GM18867 (cell line): ENCODE measurements around the gene BRAP.
"Not testable (repeated sequence)": the region's sequence is repeated elsewhere in the genome, so short reads cannot be mapped to it uniquely, and the experiment has no call there.

Experiments used
- ATAC-seq: cut with Tn5 transposase; IDR thresholded peaks from one replicate; pipeline ENCODE4 v1.9.1; 2021; ENCODE audit warnings: mild to moderate bottlenecking, moderate library complexity; ENCODE audit not compliant: unreplicated experiment

The BRAP gene

DNA sequence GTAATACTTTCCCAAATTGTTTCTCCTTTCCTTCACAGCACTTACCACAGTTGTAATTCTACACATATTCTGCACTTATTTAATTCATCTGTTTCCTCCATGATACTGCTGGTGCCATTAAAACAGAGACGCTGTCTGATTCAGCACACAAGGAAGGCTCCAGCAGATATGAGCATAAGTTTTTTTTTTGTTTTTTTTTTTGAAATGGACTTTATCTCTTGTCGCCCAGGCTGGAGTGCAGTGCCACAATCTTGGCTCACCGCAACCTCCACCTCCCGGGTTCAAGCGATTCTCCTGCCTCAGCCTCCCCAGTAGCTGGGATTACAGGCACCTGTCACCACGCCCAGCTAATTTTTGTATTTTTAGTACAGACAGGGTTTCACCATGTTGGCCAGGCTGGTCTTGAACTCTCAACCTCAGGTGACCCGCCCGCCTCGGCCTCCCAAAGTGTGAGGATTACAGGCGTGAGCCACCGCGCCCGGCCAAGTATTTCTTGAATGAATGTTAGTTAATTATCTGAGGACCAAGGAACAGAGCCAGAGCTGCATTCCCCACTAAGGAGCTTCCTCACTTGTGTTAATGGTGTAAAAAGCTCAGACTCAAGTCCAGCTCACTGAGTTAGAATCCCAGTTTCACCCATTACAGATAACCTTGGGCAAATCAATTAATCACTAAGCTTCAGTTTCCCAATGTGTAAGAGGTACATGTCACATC lies 1.1 kb downstream of the BRAP start:
- ATAC-seq, result not testable (repeated sequence)

DNA sequence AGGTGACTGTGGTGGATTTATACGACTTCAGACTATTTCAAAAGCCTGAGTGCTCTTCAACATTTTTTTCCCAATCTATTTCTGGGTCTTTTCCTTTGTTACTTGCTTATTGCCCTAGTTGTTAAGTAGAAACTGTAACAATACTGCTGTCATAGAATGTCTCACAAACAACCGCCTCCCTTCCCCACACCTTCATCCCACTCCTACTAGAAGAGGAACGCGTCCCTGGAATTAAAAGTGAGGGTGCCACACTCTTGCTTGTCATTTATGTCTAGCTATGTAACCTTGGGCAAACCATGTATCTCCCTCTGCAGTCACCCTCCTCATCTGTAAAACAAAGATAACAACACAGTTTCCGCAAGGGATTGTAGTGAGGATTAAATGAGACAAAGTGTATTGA lies 8.6 kb downstream of the BRAP start:
- no peak for ATAC-seq

DNA sequence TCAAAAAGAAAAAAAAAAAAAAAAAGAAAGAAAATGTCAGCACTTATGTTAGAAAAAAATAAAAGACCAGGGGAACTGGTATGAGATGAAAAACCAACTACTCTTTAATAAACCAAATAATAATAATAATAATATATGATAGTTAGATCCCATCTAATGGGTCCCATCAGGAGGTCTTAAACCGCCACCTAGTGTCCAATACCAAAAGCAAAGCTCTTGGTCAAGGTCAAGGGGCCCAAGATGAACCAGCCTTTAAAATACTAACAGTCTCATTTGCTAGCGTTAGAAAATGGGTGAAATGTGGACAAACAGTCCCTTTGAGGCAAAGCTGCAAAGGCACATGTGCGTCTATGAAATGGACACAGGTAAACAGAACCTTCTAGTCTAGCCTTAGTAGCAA lies 12.3 kb downstream of the BRAP start:
- no peak for ATAC-seq

DNA sequence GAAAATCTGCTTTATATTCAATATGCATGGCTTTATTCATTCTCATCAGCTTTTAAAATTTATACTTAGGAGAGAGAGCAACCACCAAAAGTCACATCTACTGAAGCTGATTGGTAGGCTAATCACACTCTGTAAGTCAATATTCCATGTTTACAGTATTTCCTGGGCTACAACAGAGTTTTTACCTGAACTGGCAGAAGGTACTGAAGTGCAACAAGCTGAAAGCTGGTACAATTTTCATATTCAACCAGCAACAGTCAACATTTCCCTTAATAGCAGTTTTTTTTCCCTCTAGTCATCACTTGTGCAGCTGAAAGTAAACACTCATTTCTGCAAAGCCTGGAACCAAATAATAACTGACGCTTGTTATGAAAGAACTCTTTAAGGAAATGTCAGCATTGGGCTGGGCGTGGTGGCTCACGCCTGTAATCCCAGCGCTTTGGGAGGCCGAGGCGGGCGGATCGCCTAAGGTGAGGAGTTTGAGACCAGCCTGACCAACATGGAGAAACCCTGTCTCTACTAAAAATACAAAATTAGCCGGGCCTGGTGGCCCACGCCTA lies 12.9 kb downstream of the BRAP start:
- ATAC-seq, result no peak

DNA sequence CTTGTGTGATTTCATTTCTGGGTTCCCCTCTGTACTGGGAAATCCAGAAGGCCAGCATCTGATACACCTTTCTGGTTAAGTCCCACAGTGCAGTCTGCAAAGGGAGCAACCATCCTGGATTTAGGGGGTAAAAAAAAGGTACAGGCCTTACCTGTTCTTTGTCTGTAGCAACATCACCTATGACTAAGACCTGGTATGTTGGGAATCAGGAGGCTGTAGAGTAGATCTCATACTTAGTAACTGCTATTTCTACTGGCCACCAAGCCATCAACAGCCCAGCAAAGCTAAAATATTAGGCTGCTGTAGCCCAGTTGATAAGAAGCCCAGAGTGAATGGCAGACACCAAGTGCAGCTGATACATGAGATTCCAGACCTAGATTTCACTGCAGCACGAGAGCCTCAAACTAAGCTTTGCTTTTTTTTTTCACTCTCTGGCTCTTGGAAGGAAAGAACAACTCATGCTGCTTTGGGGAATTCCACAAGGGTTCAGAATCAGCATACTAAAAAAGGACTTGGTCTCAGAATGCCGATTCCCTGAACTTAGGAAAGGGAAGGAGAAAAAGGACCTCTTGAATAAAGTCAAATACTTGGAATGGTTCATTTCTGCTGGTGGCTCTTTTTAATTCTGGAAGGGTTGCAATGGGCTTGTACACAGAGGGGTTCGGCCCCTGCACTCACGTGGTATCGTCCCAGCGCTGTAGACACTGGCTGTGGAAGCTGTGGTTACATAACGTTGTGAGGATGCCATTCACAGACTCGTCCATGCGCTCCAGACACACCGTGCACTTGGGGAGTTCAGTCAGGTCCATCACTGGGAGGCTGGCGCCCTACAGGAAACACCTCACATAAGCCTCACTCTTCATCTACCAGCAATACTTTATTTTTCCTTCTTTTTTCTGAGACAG lies 20.5 kb downstream of the BRAP start:
- no peak for ATAC-seq

DNA sequence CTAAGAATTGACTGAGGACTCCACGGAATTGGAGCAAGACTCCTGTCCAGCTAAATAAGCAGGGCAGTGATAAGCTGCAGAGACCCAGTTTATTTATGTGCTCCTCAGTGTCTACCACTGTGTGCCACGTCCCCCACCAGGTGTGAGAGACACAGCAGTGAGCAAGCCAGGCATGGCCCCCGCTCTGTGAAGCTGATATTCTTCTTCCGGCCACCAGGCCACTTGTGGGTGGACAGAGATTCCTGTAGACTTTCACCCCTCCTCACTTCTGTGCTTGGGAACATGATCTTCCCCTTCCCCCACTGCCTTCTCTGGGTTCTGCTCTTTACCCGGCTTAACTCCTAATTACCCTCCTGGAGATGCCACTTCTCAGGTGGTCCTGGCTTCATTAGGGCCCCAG lies 21.3 kb downstream of the BRAP start:
- no peak for ATAC-seq

DNA sequence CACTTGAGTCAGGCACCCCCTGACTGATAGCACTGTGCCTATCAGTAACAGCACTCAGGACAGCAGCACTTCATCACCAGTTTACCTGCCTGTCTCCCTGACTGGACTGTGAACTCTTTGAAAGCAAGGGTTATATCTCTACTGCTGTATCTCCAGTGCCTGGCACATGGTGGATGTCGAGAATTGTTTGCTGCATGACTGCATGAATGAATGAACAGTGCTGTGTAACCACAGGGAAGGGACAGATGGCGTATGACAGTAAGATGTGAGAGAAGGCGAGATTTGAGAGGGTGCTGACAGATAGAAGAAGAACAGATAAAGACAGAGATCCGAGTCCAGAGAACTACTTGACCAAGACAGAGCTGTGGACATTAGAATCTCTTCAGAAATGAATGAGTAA lies 29.7 kb downstream of the BRAP start:
- ATAC-seq, result no peak

DNA sequence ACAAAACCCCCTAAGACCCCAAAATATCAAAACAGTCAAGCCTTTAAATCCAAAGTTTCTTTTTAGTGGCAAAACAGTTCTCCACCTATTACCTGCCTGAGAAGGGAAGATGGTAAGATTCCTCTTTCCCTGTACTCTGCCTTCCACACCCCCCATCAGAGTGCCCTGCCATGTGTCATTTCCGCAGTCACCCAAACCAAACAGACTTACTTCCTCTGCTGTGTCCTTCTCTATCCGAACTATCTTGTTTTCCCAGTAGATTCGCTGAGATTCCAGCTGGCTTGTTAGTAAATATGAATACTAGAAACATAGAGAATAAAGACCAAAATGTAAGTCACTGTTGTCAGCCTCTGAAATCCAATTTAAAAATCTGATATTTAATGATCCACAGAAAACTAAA lies 30.4 kb downstream of the BRAP start:
- ATAC-seq, result no peak

DNA sequence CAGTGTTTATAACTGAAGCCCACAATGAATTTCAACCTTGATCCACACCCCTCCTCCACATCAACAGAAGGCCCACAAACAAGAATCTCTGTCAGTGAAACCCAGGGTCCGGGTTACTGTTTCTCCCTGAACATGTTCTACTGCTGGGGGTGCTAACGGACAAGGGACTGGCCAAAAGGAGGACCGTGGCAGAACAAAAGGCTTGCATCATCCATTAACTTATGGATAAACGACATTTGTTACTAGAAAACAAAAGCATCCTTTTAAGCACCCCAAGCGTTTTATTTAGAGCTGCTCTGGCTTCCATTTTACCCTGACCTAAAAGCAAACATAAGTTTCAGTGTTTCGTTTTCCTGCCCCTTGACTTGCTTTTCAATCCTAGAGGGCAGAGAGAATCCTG lies 32.2 kb downstream of the BRAP start:
- no peak for ATAC-seq

DNA sequence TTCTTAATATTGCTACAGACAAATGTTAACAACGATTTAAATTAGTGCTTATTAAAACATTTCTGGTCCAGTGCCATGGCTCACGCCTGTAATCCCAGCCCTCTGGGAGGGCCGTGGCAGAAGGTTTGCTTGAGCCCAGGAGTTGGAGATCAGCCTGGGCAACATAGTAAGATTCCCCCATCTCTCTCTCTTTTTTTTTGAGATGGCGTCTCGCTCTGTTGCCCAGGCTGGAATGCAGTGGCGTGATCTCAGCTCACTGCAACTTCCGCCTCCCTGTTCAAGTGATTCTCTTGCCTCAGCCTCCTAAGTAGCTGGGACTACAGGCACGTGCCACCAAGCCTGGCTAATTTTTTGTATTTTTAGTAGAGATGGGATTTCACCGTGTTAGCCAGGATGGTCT lies 33.2 kb downstream of the BRAP start:
- not testable (repeated sequence) for ATAC-seq

DNA sequence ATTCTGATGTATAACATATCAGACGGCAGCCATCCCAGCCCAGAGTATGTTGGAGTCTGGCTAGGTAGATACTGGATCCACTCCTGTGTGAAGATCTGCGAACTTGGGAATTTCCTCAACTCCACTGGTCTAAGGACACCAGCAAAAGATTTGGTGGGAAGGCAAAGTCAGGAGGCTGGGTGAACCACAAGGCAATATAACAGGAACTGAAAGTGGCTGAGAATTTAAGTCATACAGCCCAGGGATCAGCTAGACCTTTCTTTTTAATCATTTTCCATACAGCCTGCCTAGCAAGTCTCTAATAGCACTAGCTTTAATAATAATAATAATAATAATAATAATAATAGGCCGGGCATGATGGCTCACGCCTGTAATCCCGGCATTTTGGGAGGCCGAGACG lies 34.8 kb downstream of the BRAP start:
- ATAC-seq, result no peak

DNA sequence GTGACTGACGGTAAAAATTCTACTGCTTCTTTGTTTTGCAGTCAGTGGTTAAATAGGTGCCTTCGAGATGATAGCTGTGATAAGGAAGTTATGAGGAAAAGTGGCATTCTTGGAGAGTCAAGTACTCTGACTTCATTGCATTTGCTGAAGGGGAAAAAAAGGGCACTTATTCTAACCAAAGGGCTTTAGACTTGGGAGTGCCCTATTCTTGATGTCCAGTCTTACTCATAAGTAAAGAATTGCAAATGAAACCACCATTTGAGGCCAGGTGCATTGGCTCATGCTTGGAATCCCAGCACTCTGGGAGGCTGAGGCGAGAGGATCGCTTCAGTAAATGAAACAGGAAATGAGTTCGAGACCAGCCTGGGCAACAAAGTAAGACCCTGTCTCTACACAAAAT lies 40.3 kb downstream of the BRAP start:
- ATAC-seq, result no peak

DNA sequence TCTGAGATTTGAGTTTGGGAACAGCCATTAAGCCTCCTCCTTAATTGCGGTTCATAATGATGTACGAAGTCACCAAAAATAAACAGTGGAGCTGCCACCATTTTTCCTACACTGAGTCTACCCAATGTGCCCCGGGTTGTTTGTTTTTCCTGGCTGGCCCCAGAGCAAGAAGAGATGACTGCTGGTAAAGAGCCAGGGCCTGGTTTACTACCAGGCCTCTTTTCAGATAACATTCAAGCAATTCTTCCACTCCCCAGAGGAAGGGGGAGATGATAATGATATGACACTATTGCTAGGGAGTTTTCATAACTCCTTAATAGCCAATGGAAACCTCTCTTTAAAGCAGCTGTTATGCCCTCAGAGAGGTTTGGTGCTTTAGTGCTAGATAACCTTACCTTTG lies 42.3 kb downstream of the BRAP start:
- ATAC-seq, result no peak

DNA sequence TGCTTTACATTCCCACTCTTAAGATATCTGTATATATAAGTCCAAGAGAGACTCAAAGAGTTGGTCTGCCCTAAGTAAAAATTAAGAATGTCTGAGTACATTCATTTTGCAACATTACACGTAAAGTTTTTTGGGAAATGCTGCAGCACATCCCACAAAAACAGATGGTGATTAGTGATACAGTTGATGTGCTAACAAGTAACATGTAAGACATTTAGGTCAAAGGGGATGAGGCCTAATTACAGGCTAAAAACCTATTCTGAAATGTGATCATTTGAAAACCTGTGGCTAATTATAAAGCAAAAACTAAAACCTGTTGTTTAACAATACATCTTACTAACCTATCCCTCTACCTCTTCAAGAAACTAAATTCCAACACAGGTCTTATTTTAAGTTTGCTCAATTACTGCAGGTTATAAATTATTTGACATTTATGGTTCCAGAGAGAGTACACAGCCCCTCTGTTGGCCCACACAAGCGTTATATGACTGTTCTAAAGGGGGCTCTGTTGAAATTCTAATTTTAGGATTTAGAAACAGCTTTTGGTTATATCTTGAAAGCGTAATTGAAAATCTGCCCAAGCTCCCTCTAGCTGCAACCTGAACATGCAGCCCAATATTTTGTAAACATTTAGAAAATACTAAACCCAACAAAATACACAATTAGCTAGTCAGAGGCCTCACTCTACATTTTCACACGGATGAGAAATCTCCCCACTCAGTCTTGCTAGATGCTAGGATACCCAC lies 42.9 kb downstream of the BRAP start:
- ATAC-seq, result no peak

DNA sequence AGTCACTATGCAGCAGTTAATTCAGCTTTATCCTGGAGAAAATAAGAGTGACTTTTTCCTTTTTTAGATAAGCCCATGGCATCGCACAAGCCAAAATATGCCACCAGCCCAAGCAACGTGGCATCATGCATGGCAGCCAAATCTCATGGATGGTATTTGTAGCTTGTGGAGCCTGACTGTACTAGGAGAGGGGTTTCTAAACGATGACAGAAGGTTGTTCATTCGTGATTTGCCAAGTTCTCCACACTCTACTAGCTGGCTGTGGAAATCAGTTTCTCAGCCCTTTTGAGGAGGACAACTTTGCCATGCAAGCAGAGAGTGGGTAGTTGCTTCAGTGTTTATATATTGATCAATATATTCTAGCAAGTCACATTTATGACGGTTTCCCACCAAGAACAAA lies 45.2 kb downstream of the BRAP start:
- ATAC-seq, result no peak

DNA sequence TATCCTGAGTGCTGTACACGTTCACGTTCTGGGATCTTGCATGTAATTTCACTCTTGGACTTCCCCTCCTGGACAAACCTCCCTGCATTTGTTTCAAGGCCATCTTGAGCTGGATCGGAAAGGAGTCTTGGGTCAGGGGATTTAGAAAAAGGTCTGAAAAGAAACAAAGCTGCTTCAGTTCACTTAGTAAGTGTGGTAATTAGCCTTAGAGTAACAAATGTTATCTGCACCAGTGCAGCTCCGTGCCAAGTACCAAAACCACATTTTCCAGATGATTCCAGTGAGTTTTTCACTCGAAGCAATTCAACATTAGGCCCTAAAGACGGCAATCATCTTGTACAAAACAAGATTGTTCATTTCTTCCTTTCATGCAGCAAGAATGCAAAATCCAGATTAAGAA lies 47.2 kb downstream of the BRAP start:
- no peak for ATAC-seq

DNA sequence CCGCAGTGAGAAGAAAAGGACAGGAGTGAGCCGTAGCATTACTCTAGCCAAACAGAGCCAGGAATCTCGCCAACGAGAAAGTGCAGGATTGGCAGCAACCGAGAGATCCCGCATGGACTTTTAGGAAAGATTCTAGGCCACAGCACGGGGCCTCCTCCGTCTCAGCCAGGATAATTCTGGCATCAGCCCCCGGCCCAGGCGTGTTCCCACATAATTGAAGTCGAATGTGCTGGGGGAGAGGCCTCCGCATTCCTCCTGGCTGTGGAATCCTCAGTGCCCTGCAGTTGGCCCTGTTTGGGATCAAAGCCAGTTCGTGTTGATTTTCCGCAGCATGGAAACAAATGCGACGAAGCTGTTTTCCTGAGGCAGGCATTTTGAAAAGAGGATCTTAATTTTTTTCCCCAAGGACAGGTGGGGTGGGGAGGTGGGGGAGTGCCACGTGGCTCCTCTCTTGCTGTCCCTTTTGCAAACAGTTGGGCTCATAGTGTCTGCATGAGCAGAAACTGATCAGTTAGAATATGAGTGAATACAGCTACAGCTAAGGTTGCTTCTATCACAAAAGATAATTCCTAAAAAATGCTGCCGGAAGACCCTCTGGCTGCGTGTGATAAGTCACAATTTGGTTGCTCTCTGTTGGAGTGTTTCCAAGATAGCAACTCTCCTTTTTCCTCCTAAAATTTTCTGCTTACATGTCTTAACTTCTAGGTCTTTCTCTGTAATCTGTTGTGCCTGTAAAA lies 49.4 kb downstream of the BRAP start:
- ATAC-seq, result no peak

DNA sequence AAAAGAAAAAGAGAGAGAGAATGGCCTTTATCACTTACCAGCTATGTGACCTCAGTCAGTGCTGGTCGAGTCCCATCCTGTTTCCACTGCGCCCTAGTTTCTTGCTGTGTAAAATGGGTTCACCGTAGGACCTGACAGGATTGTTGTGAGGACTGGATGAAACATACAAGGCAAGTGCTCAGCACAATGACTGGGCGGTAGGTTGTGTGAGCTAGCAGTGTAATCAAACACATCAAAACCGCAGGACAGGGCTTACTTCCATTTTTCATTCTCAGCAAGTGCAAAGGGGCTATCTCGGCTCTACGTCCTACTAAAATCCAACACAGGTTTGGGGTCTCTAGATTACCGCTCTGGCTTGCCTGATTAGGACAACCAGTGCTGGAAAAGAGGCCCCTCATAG lies 50.2 kb downstream of the BRAP start:
- no peak for ATAC-seq

DNA sequence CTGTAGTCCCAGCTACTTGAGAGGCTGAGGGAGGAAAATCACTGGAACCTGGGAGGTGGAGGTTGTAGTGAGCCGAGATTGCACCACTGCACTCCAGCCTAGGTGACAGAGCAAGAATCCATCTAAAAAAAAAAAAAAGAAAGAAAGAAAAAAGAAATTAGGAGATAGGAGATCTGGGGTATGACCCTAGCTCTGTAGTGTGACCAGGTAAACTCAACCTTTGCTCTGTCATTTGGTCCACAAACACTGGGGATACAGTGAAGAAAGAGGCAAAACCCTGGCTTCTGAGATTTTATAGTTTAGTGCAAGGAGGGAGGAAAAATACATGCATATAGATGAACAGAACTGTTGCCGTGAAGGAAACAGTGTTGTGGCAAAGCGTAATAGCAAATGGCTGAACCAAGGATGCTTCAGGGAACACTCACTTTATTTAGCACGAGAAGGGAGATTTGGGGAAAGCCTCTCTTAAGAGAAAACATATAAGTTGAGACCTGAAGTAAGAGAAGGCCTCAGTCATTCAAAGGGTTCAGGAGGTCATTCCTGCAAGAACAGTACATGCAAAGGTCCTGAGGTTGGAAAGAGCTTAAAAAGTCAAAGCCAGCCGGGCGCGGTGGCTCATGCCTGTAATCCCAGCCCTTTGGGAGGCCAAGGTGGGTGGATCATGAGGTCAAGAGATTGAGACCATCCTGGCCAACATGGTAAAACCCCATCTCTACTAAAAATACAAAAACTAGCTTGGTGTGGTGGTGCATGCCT lies 57.1 kb downstream of the BRAP start:
- no peak for ATAC-seq

DNA sequence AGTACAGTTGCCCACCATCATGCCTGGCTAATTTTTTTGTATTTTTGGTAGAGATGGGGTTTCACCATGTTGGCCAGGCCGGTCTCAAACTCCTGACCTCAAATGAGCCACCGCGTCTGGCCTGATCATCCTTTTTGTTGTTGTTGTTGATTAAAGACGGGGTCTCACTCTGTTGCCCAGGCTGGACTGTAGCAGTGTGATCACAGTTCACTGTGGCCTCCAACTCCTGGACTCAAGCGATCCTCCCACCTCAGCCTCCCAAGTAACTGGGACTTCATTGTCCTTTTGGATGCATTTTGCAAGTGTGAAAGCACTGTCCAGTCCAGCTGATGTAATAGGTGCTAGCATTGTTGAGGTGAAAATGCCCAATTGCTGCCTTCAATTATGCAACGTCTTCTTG lies 59.5 kb downstream of the BRAP start:
- ATAC-seq, result no peak
